Measurements from ENCODE around the gene IL7R. TPM values are rescaled to one million over a fixed set of nuclear protein-coding genes. Genes with fewer than 3 reads are reported as not detected.
A peak's percentile ranks its signal among the peaks of the same experiment; 100 is the strongest.

Gene IL7R
- total and polyA plus RNA-seq, 10 of the 15 experiments (the other 5 are each of a cell fraction or from before 2014, with no cell fraction given) = 0.40 to 21.1 (median 0.85) TPM

DNA sequence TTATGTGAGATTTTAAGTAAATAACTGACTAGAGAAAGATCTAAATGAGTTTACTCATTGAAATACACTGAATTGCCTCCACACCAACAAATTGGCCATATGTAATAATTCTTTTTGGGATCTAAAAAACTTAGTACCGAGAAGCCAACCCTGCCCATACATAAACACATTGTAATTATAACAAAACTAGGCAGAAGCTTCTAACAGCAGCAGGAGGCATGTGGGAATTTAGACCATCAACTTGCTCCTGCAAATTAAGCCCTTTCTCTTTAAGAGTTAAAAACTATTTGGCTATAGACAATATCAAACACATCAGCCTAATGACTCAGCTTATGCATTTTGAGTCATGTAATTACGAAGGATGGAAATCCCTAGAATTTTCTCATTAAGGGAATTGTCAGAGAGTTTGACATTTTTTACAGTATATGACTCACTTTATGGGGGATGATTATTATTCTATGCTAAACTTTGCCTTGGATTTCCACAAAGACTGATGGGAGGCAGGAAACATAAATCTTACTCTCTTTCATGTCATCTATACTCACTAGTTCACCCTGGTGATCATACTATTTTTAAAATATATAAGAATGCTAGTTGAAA is 1.0 kb downstream of the IL7R start:
- in situ Hi-C loops (cut with MboI) (no loop called here), intact Hi-C loops (cut with micrococcal nuclease; ENCODE audit: unreplicated experiment) (loop anchor here (2.0 kb wide), 1 partner anchor 45 kb away; no protein-coding TSS in a partner anchor)
- H3K36me3 ChIP-seq (ENCODE audit: control insufficient read depth in 2 of 2, insufficient read depth in 2 of 2, low read length in 1 of 2) = no peaks in the 10 kb centered on the region
- H3K79me2 ChIP-seq (ENCODE audit: control insufficient read depth, insufficient read depth, low read length) = no peaks in the 10 kb centered on the region
- TF ChIP-seq, protein P1, sequence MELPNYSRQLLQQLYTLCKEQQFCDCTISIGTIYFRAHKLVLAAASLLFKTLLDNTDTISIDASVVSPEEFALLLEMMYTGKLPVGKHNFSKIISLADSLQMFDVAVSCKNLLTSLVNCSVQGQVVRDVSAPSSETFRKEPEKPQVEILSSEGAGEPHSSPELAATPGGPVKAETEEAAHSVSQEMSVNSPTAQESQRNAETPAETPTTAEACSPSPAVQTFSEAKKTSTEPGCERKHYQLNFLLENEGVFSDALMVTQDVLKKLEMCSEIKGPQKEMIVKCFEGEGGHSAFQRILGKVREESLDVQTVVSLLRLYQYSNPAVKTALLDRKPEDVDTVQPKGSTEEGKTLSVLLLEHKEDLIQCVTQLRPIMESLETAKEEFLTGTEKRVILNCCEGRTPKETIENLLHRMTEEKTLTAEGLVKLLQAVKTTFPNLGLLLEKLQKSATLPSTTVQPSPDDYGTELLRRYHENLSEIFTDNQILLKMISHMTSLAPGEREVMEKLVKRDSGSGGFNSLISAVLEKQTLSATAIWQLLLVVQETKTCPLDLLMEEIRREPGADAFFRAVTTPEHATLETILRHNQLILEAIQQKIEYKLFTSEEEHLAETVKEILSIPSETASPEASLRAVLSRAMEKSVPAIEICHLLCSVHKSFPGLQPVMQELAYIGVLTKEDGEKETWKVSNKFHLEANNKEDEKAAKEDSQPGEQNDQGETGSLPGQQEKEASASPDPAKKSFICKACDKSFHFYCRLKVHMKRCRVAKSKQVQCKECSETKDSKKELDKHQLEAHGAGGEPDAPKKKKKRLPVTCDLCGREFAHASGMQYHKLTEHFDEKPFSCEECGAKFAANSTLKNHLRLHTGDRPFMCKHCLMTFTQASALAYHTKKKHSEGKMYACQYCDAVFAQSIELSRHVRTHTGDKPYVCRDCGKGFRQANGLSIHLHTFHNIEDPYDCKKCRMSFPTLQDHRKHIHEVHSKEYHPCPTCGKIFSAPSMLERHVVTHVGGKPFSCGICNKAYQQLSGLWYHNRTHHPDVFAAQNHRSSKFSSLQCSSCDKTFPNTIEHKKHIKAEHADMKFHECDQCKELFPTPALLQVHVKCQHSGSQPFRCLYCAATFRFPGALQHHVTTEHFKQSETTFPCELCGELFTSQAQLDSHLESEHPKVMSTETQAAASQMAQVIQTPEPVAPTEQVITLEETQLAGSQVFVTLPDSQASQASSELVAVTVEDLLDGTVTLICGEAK (IDR thresholded peaks at IDR 0.05; ENCODE audit: borderline replicate concordance) = no peak
- TF ChIP-seq RUNX3 (IDR thresholded peaks at IDR 0.05; ENCODE audit: low read length) = no peak
- TF ChIP-seq HCFC1 (IDR thresholded peaks at IDR 0.05; ENCODE audit: low read length) = no peak
- TF ChIP-seq JUNB (IDR thresholded peaks at IDR 0.05) = peak; percentile 76
- TF ChIP-seq RELA (IDR thresholded peaks at IDR 0.05; ENCODE audit: borderline replicate concordance, partially characterized antibody) = no peak
- peak; percentile 28; the same call in 1 of the 2 replicates for TF ChIP-seq IKZF1 (conservative IDR thresholded peaks at IDR 0.05)
- peak in 1 of 2 experiments; percentile 10; a peak in 1 of 4 replicates for TF ChIP-seq IKZF2 (IDR thresholded peaks at IDR 0.05)
- TF ChIP-seq, protein P2, sequence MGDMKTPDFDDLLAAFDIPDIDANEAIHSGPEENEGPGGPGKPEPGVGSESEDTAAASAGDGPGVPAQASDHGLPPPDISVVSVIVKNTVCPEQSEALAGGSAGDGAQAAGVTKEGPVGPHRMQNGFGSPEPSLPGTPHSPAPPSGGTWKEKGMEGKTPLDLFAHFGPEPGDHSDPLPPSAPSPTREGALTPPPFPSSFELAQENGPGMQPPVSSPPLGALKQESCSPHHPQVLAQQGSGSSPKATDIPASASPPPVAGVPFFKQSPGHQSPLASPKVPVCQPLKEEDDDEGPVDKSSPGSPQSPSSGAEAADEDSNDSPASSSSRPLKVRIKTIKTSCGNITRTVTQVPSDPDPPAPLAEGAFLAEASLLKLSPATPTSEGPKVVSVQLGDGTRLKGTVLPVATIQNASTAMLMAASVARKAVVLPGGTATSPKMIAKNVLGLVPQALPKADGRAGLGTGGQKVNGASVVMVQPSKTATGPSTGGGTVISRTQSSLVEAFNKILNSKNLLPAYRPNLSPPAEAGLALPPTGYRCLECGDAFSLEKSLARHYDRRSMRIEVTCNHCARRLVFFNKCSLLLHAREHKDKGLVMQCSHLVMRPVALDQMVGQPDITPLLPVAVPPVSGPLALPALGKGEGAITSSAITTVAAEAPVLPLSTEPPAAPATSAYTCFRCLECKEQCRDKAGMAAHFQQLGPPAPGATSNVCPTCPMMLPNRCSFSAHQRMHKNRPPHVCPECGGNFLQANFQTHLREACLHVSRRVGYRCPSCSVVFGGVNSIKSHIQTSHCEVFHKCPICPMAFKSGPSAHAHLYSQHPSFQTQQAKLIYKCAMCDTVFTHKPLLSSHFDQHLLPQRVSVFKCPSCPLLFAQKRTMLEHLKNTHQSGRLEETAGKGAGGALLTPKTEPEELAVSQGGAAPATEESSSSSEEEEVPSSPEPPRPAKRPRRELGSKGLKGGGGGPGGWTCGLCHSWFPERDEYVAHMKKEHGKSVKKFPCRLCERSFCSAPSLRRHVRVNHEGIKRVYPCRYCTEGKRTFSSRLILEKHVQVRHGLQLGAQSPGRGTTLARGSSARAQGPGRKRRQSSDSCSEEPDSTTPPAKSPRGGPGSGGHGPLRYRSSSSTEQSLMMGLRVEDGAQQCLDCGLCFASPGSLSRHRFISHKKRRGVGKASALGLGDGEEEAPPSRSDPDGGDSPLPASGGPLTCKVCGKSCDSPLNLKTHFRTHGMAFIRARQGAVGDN (IDR thresholded peaks at IDR 0.05) = 0 out of 2 replicates have a peak, but pooled peaks have one; percentile 10
- no peak overlapping the region for H3K27ac ChIP-seq (ENCODE audit: control insufficient read depth, insufficient read depth)
- ATAC-seq (no peak), DNase-seq (ENCODE audit: low read depth, low spot score) (no peak), FAIRE-seq (no peak)
- H2AFZ ChIP-seq (ENCODE audit: control insufficient read depth, low read depth, low read length) = no peak overlapping the region
- no peaks in the 10 kb centered on the region for H3K9me3 ChIP-seq (replicated peaks; ENCODE audit: control insufficient read depth, insufficient read depth, low read length)
- RAD21 ChIA-PET (ENCODE audit: unreplicated experiment) = interaction anchor here (0.7 to 3.1 kb wide), 7 partner anchors 9 to 77 kb away, joined by 3 to 13 read pairs (median 6); no protein-coding TSS in a partner anchor
- H3K4me1 ChIP-seq (ENCODE audit: control insufficient read depth, insufficient read depth, low read length) = peaks cover 12% of the 10 kb centered on the region
- no peak overlapping the region for H3K4me2 ChIP-seq (ENCODE audit: control insufficient read depth, insufficient read depth)
- no peaks in the 10 kb centered on the region for H4K20me1 ChIP-seq (ENCODE audit: control insufficient read depth, insufficient read depth)
- TSS peak; percentile 78 for BruUV-seq (replicated peaks)
- H3K27me3 ChIP-seq (replicated peaks in 1 of 2; ENCODE audit: control insufficient read depth in 2 of 2, insufficient read depth in 2 of 2, low read length in 1 of 2) = no peaks in the 10 kb centered on the region
- POLR2A ChIA-PET = interaction anchor here (1.0 to 3.5 kb wide), 4 partner anchors 10 to 46 kb away, joined by 3 to 23 read pairs (median 6); no protein-coding TSS in a partner anchor
- H3K4me3 ChIP-seq = no peak overlapping the region
- 28% methylated on average over 2 of the region's 2 CpGs for WGBS (ENCODE audit: insufficient coverage, insufficient replicate concordance, low lambda C conversion rate, missing lambda C conversion rate)
- H3K9ac ChIP-seq (ENCODE audit: control insufficient read depth, insufficient read depth, low read length) = no peak overlapping the region
- CTCF ChIA-PET = interaction anchor here (0.6 to 1.8 kb wide), 5 partner anchors 44 to 594 kb away, joined by 3 to 8 read pairs (median 4); no protein-coding TSS in a partner anchor
- SMC1A ChIA-PET (ENCODE audit: uncharacterized antibody, unreplicated experiment) = interaction anchor here (0.7 to 15.1 kb wide), 12 partner anchors 9 to 79 kb away, joined by 3 to 238 read pairs (median 4); no protein-coding TSS in a partner anchor

Measured in GM12878 (cell line).